Keratinocyte (primary cell): Measurements from ENCODE around the gene ALOX5. TPM values are rescaled to one million over a fixed set of nuclear protein-coding genes. Genes with fewer than 3 reads are reported as not detected.

Source experiments
- DNase-seq: peaks from one replicate; pipeline ENCODE4 v3.0.0-alpha.2; 2011; ENCODE audit warnings: low read depth, missing footprints, low spot score
- FAIRE-seq: peaks from 2 replicates; lab custom pipeline; 2011; peaks lifted over from hg19 to GRCh38; lab: Jason Lieb, UNC
- H2AFZ ChIP-seq: 2 replicates; pipeline ENCODE4 v1.6.0; 2012; ENCODE audit warnings: low read length, control low read depth, inconsistent platforms; ENCODE audit not compliant: control insufficient read depth
- H3K27ac ChIP-seq: 2 replicates; pipeline ENCODE4 v1.5.1; 2011; ENCODE audit warnings: low read length; ENCODE audit not compliant: control insufficient read depth, insufficient read depth
- H3K27me3 ChIP-seq: 3 replicates; pipeline ENCODE4 v1.6.0; 2011; ENCODE audit warnings: low read length; ENCODE audit not compliant: control insufficient read depth, insufficient read depth; ENCODE audit errors: extremely low read depth
- H3K36me3 ChIP-seq, 2 experiments: 2 replicates in 1 of 2; 3 replicates in 1 of 2; pipeline ENCODE4 v1.5.1; 2011; ENCODE audit warnings: low read length in 2 of 2, mild to moderate bottlenecking in 1 of 2; ENCODE audit not compliant: control insufficient read depth in 2 of 2, insufficient read depth in 2 of 2; ENCODE audit errors: extremely low read depth in 1 of 2
- H3K4me1 ChIP-seq: 3 replicates; pipeline ENCODE4 v1.5.1; 2011; ENCODE audit warnings: low read length; ENCODE audit not compliant: control insufficient read depth, insufficient read depth; ENCODE audit errors: extremely low read depth
- H3K4me2 ChIP-seq: 3 replicates; pipeline ENCODE4 v1.6.0; 2011; ENCODE audit warnings: low read depth, low read length; ENCODE audit not compliant: control insufficient read depth, insufficient read depth; ENCODE audit errors: extremely low read depth
- H3K4me3 ChIP-seq, 3 experiments: fragments of 200-600 bp in 1 of 3; sonication (generic) in 1 of 3; 2 replicates in 2 of 3; 3 replicates in 1 of 3; pipeline ENCODE4 v1.5.1; 2011 to 2016; ENCODE audit warnings: low read length in 3 of 3, mild to moderate bottlenecking in 3 of 3, control low read depth in 2 of 3, inconsistent platforms in 1 of 3, low read depth in 1 of 3, mixed read lengths in 1 of 3, mixed run types in 1 of 3, moderate library complexity in 1 of 3; ENCODE audit not compliant: control insufficient read depth in 2 of 3, insufficient read depth in 2 of 3; ENCODE audit errors: extremely low read depth in 1 of 3
- H3K79me2 ChIP-seq: 2 replicates; pipeline ENCODE4 v1.6.0; 2012; ENCODE audit warnings: low read length; ENCODE audit not compliant: control insufficient read depth, insufficient read depth
- H3K9ac ChIP-seq: 3 replicates; pipeline ENCODE4 v1.6.0; 2011; ENCODE audit warnings: low read length; ENCODE audit not compliant: control insufficient read depth, insufficient read depth; ENCODE audit errors: extremely low read depth
- H3K9me1 ChIP-seq: 3 replicates; pipeline ENCODE4 v1.6.0; 2011; ENCODE audit warnings: low read length; ENCODE audit not compliant: control insufficient read depth, insufficient read depth; ENCODE audit errors: extremely low read depth
- H3K9me3 ChIP-seq: 2 replicates; pipeline ENCODE4 v1.5.1; 2012; ENCODE audit warnings: low read depth, low read length; ENCODE audit not compliant: control insufficient read depth
- H4K20me1 ChIP-seq: 3 replicates; pipeline ENCODE4 v1.6.0; 2011; ENCODE audit warnings: low read length; ENCODE audit not compliant: control insufficient read depth, insufficient read depth; ENCODE audit errors: extremely low read depth
- EZH2 ChIP-seq: IDR thresholded peaks from one replicate; pipeline ENCODE4 v1.6.1; 2012; ENCODE audit warnings: inconsistent platforms, mild to moderate bottlenecking, low read length, moderate library complexity
- dilution Hi-C: fragments of 300-500 bp; cut with MboI; formaldehyde crosslinking; loops from one replicate; pipeline ENCODE4 v1.7.0; 2020; ENCODE audit warnings: low sequenced_read_pairs; ENCODE audit not compliant: extremely low pct_ligation_motif_present
- polyA plus RNA-seq, 5 experiments: library from polyadenylated mRNA; depleted of rRNA in 3 of 5; stranded (reverse) in 3 of 5; stranded (forward) in 1 of 5; unstranded in 1 of 5; fragments of >200 nt; gene quantifications; 1 replicate in 1 of 5; 2 replicates in 3 of 5; 3 replicates in 1 of 5; pipeline versions ENCODE4 v1.2.1 to v1.2.3, GENCODE V29; 2011 to 2012; ENCODE audit warnings: missing spikeins in 2 of 5, low read depth in 1 of 5, low replicate concordance in 1 of 5
- TF ChIP-seq, protein P1 (sequence below), 3 experiments: IDR thresholded peaks in 1 of 3; conservative IDR thresholded peaks in 1 of 3; optimal IDR thresholded peaks in 1 of 3; 2 replicates in 2 of 3; 3 replicates in 1 of 3; pipeline versions ENCODE3 to v1.5.1; 2011; ENCODE audit warnings: low read length in 3 of 3, mild to moderate bottlenecking in 3 of 3, moderate library complexity in 2 of 3, control low read depth in 1 of 3, inconsistent platforms in 1 of 3; ENCODE audit not compliant: insufficient read depth in 2 of 3; ENCODE audit errors: extremely low read depth in 1 of 3

Gene ALOX5
- polyA plus RNA-seq, 1 donor (not counting 4 experiments of a cell fraction or from before 2014, with no cell fraction given), result not detected

GRCh38 chr10:45450866-45451265 lies 76.8 kb downstream of the ALOX5 start:
- Histone ChIP-seq H3K9me3 (no peaks in the 10 kb centered on the region), H3K9me1 (no peaks in the 10 kb centered on the region), H2AFZ (no peak overlapping the region), H3K27ac (no peak overlapping the region), H3K27me3 (no peaks in the 10 kb centered on the region), H3K4me1 (no peaks in the 10 kb centered on the region), H3K4me2 (no peak overlapping the region), H3K79me2 (no peaks in the 10 kb centered on the region), H4K20me1 (no peaks in the 10 kb centered on the region), H3K9ac (no peak overlapping the region), H3K4me3 (no peak overlapping the region), H3K36me3 (no peaks in the 10 kb centered on the region)
- dilution Hi-C loops, result no loop called here
- TF ChIP-seq, protein P1, sequence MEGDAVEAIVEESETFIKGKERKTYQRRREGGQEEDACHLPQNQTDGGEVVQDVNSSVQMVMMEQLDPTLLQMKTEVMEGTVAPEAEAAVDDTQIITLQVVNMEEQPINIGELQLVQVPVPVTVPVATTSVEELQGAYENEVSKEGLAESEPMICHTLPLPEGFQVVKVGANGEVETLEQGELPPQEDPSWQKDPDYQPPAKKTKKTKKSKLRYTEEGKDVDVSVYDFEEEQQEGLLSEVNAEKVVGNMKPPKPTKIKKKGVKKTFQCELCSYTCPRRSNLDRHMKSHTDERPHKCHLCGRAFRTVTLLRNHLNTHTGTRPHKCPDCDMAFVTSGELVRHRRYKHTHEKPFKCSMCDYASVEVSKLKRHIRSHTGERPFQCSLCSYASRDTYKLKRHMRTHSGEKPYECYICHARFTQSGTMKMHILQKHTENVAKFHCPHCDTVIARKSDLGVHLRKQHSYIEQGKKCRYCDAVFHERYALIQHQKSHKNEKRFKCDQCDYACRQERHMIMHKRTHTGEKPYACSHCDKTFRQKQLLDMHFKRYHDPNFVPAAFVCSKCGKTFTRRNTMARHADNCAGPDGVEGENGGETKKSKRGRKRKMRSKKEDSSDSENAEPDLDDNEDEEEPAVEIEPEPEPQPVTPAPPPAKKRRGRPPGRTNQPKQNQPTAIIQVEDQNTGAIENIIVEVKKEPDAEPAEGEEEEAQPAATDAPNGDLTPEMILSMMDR (optimal IDR thresholded peaks at IDR 0.05 in 1 of 3, IDR thresholded peaks at IDR 0.05 in 1 of 3, conservative IDR thresholded peaks at IDR 0.05 in 1 of 3; ENCODE audit: extremely low read depth in 1 of 3, insufficient read depth in 2 of 3, low read length in 3 of 3), result no peak
- no peak for TF ChIP-seq EZH2
- FAIRE-seq (no peak), DNase-seq (no peak)

GRCh38 chr10:45451407-45451806 lies 77.4 kb downstream of the ALOX5 start:
- no peak overlapping the region for H2AFZ ChIP-seq
- H3K79me2 ChIP-seq, result no peaks in the 10 kb centered on the region
- H3K27ac ChIP-seq, result no peak overlapping the region
- no peak overlapping the region for H3K4me3 ChIP-seq
- no peak overlapping the region for H3K9ac ChIP-seq
- FAIRE-seq, result no peak
- no peak overlapping the region for H3K4me2 ChIP-seq
- no peak for DNase-seq
- H3K27me3 ChIP-seq, result no peaks in the 10 kb centered on the region
- no peaks in the 10 kb centered on the region for H3K4me1 ChIP-seq
- TF ChIP-seq EZH2, result no peak
- TF ChIP-seq, protein P1 (optimal IDR thresholded peaks at IDR 0.05 in 1 of 3, IDR thresholded peaks at IDR 0.05 in 1 of 3, conservative IDR thresholded peaks at IDR 0.05 in 1 of 3; ENCODE audit: extremely low read depth in 1 of 3, insufficient read depth in 2 of 3, low read length in 3 of 3), result no peak
- no peaks in the 10 kb centered on the region for H4K20me1 ChIP-seq
- dilution Hi-C loops, result no loop called here
- no peaks in the 10 kb centered on the region for H3K9me3 ChIP-seq
- H3K36me3 ChIP-seq, result no peaks in the 10 kb centered on the region
- no peaks in the 10 kb centered on the region for H3K9me1 ChIP-seq
